ENCODE results near the gene PTPN3.

- TF ChIP-seq CTCF (IDR thresholded peaks at IDR 0.05) (no peak), POLR2AphosphoS5 (IDR thresholded peaks at IDR 0.05; ENCODE audit: low read depth, low read length) (no peak), REST (IDR thresholded peaks at IDR 0.05; ENCODE audit: insufficient read depth in 1 of 2, low read depth in 2 of 2, low read length in 1 of 2) (no peak), TCF7L2 (IDR thresholded peaks at IDR 0.05; ENCODE audit: low read depth, low read length) (no peak), SIN3A (IDR thresholded peaks at IDR 0.05; ENCODE audit: borderline replicate concordance, insufficient read depth, low read depth, low read length) (no peak)
Measured at GRCh38 chr9:109509611-109510010, 11.5 kb upstream of the PTPN3 start.
